H1 (cell line): Measurements from ENCODE around the gene APOL1.

Experiments used
- BACH1 ChIP-seq: IDR thresholded peaks from 2 replicates; pipeline ENCODE4 v1.6.1; 2012; ENCODE audit warnings: low read length, improper control_type of control experiment
- EP300 ChIP-seq, 2 experiments: IDR thresholded peaks; 1 replicate in 1 of 2; 2 replicates in 1 of 2; pipeline ENCODE4 v1.6.1; 2011 to 2012; ENCODE audit warnings: low read depth in 2 of 2, low read length in 2 of 2, mild to moderate bottlenecking in 2 of 2, borderline replicate concordance in 1 of 2, inconsistent platforms in 1 of 2, moderate library complexity in 1 of 2
- EZH2 ChIP-seq: fragments of 200-600 bp; sonication (generic); IDR thresholded peaks from 2 replicates; pipeline ENCODE4 v1.7.1; 2012; ENCODE audit warnings: low read depth, mild to moderate bottlenecking, moderate library complexity, low read length, inconsistent platforms; ENCODE audit not compliant: severe bottlenecking
- HDAC2 ChIP-seq, 2 experiments: fragments of 300-600 bp in 1 of 2; sonication (generic) in 1 of 2; IDR thresholded peaks; 2 replicates each; pipeline ENCODE4 v1.6.1; 2011 to 2012; ENCODE audit warnings: low read depth in 2 of 2, low read length in 2 of 2, mild to moderate bottlenecking in 2 of 2, moderate library complexity in 2 of 2, borderline replicate concordance in 1 of 2, inconsistent platforms in 1 of 2
- POLR2A ChIP-seq, 2 experiments: IDR thresholded peaks; 1 replicate in 1 of 2; 2 replicates in 1 of 2; pipeline ENCODE4 v1.6.1; 2011; ENCODE audit warnings: low read depth in 2 of 2, low read length in 2 of 2, mild to moderate bottlenecking in 2 of 2; ENCODE audit errors: control extremely low read depth in 1 of 2
- TF ChIP-seq, protein P1 (sequence below), 3 experiments: IDR thresholded peaks; 1 replicate in 2 of 3; 2 replicates in 1 of 3; pipeline versions ENCODE4 v1.5.1 to v1.6.1; 2011; ENCODE audit warnings: low read length in 3 of 3, mild to moderate bottlenecking in 3 of 3, inconsistent platforms in 2 of 3, low read depth in 1 of 3, moderate library complexity in 1 of 3; ENCODE audit not compliant: insufficient read depth in 1 of 3; ENCODE audit errors: control extremely low read depth in 1 of 3

- TF ChIP-seq POLR2A (IDR thresholded peaks at IDR 0.05; ENCODE audit: control extremely low read depth in 1 of 2, low read depth in 2 of 2, low read length in 2 of 2) (no peak), EZH2 (no peak), HDAC2 (IDR thresholded peaks at IDR 0.05; ENCODE audit: borderline replicate concordance in 1 of 2, low read depth in 2 of 2, low read length in 2 of 2) (no peak), BACH1 (no peak), EP300 (IDR thresholded peaks at IDR 0.05; ENCODE audit: borderline replicate concordance in 1 of 2, low read depth in 2 of 2, low read length in 2 of 2) (no peak)
- TF ChIP-seq, protein P1, sequence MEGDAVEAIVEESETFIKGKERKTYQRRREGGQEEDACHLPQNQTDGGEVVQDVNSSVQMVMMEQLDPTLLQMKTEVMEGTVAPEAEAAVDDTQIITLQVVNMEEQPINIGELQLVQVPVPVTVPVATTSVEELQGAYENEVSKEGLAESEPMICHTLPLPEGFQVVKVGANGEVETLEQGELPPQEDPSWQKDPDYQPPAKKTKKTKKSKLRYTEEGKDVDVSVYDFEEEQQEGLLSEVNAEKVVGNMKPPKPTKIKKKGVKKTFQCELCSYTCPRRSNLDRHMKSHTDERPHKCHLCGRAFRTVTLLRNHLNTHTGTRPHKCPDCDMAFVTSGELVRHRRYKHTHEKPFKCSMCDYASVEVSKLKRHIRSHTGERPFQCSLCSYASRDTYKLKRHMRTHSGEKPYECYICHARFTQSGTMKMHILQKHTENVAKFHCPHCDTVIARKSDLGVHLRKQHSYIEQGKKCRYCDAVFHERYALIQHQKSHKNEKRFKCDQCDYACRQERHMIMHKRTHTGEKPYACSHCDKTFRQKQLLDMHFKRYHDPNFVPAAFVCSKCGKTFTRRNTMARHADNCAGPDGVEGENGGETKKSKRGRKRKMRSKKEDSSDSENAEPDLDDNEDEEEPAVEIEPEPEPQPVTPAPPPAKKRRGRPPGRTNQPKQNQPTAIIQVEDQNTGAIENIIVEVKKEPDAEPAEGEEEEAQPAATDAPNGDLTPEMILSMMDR (IDR thresholded peaks at IDR 0.05; ENCODE audit: control extremely low read depth in 1 of 3, insufficient read depth in 1 of 3, low read depth in 1 of 3, low read length in 3 of 3), result no peak
Measured at GRCh38 chr22:36267896-36268485, 15.1 kb downstream of the APOL1 start.
